Cortex of kidney (tissue), 1 donor: ENCODE measurements around the gene PITX1.
"Not testable (repeated sequence)": the region's sequence is repeated elsewhere in the genome, so short reads cannot be mapped to it uniquely, and the experiment has no call there.

ENCODE experiments used
- DNase-seq: peaks from one replicate; lab custom pipeline; 2025; lab: John Stamatoyannopoulos, UW

Gene PITX1

GRCh38 chr5:135010502-135011354, 23.3 kb downstream of the PITX1 start:
- no peak for DNase-seq

DNA sequence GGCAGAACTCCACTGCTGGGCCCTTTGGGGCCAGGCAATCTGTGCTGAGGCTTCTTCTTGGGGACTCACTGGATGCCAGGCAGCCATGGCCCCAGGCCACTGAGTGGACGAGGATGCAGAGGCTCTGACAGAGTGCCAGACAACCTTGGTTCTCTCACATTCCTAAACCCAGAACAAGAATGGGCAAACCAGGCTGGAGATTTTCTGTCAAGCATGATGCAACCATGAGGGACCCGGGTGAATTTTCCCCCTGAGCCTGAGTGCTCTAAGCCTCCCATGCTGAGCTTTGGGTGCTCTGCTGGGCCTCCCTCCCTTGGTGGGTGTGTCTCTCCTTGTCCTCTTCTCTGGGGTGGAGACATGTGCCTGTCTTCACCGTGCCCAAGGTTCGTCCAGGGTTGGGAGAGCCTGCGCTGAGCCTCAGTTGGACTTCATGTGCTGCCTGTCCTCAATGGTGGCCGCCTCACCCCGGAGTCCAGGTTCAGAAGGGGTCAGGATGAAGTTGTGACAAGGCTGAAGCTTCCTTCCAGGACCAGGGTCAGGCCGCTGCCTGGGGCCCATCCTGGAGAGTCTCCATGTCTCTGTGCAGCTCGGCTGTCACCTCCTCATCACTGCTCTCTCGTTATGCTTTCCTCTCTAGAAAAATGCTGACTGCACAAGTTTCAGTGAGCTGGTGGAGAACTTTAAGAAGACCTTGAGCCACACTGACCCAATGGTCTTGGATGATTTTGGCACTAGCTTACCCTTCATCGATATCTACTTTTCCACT, 24.1 kb downstream of the PITX1 start:
- DNase-seq, result no peak

DNA sequence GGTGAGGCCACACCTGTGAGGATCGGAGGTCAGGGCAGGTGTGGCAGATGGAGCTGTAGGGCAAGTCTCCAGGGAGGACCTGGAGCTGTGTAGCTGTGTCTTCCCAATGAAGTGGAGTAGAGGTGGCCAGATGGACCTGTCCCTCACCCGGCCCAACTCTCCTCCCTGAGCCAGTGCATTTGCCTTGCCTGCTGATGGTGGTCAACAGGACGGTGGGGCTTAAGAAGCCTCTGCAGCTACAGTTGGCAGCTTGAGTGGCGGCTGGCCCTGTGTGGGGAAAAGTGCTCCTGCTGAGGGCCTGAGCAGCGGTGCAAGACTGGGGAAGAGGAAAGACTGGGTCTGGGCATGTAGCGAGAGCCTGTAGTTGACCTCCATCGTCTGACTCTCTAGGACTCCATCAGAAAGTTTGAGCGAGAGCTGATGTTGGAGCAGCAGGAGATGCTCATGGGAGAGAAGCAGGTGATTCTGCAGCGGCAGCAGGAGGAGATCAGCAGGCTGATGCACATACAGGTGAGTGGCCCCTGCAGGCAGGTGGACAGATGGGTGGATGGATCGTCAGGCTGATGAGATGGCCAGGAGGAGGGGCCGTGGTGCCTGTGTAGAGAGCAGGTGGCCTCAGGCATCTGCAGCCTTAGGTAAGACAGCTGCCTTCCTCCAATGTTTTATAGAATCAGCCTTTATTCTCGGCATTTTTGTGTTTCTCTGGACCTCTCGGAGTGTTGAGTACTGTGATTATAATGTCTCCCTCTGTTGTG, 24.9 kb downstream of the PITX1 start:
- no peak for DNase-seq

DNA sequence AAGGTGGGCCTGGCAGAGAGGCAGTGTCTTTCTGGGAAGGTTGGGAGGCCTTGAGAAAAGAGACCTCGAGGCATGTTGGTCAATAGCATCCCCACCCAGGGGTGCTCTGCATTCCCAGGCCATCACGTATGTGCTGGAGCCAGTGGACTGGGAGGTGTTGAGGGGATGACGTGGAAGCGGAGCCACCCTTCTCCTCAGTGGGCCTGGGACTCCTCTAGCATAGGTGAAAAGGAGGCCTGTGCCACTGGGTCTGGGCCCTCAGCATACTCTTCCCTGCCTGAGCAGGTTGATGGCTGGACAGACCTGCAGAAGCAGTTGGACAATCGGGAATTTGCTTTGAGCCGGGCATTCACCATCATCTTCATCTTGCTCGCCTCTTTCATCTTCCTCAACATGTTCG, 25.5 kb downstream of the PITX1 start:
- no peak for DNase-seq

GRCh38 chr5:135007749-135008363, 26.2 kb downstream of the PITX1 start:
- DNase-seq, result no peak

DNA sequence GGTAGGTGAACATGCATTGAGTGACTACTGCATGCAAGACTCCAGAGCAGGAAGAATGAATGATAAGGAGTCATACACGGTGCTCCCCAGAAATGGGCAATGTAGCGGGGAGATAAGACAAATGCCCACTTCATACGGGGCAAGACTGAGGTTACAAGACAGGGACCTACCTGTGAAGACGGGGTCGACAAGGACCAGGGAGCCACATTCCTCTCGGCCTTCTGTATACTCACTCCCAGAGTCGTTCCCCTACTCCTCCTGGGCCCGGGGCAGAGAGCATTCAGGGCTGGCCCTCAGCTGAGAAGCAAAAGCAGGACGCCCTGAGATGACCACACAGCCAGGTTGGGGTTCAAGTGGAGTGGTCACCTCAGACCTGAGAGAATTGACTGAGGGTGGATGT, 26.7 kb downstream of the PITX1 start:
- DNase-seq, result no peak

DNA sequence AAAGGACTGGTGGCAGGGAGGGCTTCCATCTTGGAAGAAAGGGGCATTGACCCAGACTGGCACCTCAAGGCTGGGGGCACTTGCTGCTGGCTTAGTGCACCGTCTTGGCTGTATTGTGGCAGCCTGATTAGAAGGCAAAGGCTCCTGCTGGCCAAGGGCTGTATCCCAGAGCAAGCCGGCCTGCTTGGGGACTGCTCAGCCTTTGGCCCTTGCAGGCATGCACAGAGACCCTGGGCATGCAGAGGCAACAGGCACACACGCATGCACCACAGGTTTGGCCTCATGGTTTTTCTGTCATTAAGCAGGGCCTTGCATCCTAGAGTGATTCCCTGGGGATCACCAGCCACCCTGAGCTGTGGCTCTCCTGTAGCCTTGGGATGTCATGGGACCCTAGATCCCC, 29.0 kb downstream of the PITX1 start:
- DNase-seq, result no peak

DNA sequence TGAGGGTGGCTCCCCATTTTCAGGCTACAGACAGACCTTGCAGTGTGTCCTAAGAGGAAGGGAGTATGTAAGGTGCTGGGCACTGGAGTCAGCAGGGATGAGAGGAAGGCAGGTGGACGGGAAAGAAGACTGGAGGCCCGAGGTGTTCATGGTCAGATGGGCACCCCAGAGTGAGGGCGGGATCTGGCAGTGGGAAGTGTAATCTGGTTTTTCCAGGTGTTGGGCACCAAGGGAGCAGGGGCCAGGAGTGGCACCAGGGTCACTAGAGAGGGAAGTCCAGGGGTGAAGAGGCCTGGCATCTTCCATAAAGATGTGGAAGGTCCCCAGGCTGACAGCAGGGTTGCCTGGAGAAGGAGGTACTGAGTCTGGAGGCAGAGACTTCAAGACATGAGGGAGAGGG, 29.7 kb downstream of the PITX1 start:
- no peak for DNase-seq

- DNase-seq, result not testable (repeated sequence)
These were observed 36.0 kb downstream of the PITX1 start for GRCh38 chr5:134998068-134998467.

DNA sequence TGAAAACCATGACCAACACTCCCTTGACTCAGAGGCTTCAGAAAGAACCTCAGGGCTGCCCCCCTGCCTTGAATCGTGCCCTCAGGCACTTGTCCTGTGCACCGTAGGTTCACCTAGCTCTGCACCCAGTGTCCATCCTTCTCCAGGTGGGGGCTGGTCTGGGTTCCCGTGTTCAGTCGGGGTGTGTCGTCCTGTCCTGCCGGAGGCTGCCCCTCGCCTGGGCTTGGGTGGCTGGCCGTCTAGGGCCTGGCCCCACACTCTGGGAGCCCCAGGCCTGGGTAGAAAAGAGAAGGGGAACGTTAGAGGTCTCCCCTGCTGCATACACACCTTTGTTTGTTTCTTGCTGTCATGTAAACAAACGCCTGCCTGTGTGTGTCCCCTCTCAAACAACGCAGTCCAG, 37.0 kb downstream of the PITX1 start:
- DNase-seq, result no peak

DNA sequence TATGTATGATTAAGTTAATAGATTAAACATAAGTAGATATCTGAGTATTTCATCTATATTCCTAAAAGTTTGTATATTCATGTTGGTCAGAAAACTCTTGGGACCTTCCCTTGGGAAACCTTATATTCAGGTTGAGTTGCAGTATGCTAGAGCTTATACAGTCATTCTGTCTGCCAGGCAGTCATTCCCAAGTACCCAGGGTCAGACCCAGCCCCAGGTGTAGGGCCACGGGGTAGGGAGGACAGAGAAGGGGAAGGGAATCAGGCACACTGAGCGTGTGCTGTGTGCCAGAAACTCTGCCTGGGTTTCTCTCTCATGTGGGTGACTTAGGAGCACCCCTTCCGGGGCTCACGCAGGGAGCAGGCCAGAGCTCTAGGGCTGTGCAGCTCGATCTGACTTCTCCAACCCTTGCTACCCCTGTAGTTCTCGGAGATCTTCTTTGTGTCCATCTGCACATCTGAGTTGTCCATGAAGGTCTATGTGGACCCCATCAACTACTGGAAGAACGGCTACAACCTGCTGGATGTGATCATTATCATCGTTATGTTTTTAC, 38.1 kb downstream of the PITX1 start:
- DNase-seq, result no peak

GRCh38 chr5:134994560-134995156, 39.4 kb downstream of the PITX1 start:
- no peak for DNase-seq

DNA sequence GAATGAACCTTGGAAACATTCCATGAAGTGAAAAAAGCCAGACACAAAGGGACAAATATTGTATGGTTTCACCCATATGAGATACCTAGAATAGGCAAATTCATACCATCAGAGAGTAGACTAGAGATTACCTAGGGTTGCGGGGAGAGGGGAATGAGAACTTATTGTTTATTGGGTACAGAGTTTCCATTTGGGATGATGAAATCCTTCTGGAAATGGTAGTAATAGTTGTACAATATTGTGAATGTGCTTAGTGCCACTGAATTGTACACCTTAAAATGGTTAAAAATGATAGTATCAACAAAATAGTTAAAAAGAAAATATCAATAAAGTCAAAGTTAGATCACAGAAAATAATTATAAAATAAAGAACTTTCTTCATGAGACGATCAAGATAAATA, 40.9 kb downstream of the PITX1 start:
- no peak for DNase-seq

GRCh38 chr5:134992148-134992547, 41.9 kb downstream of the PITX1 start:
- no peak for DNase-seq

GRCh38 chr5:134990183-134990582, 43.8 kb downstream of the PITX1 start:
- DNase-seq, result not testable (repeated sequence)

GRCh38 chr5:134989266-134989830, 44.7 kb downstream of the PITX1 start:
- no peak for DNase-seq

DNA sequence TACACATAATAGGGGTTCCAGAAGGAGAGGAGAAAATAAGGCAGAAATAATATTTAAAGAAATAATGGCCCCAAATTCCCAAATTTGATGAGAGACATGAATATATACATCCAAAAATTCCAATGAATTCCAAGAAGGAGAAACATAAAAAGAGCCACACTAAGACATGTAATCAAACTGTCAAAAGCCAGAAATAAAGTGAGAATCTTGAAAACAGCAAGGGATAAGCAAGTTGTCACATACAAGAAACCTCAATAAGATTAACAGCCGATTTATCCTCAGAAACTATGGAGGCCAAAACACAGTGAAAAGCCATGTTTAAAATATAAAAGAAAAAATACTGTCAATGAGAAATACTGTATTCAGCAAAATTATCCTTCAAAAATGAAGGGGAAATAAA, 51.8 kb downstream of the PITX1 start:
- DNase-seq, result no peak

DNA sequence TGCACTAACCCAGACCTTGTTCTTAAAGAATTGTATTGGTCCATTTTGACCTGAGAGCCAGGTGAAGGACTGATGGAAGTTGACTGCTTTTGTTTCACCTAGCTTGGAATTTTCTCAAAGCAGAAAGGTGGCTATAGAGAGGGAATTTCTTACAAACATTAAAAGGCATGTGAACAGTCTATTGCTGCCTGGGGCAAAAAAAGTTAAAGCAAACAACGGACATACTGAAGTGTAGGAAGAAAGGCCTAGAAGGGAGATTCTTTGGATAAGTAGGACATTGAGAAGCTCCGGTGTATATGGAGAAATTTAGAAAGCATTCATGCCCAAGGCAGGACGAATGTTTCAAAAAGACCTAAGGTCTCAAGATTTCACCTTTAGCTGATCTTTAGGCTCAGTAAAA, 54.6 kb downstream of the PITX1 start:
- DNase-seq, result no peak
